ENCODE data around the gene ATXN1. TPM values are rescaled to one million over a fixed set of nuclear protein-coding genes. Genes with fewer than 3 reads are reported as not detected.
"Not testable (repeated sequence)": the region's sequence is repeated elsewhere in the genome, so short reads cannot be mapped to it uniquely, and the experiment has no call there.

ATXN1 gene
- total RNA-seq, 1 donor from 2014 or later: 107 TPM

- Mint-ChIP-seq H3K4me3 (peak overlapping the region; percentile 73), H3K27me3 (ENCODE audit: insufficient read depth) (no peaks in the 10 kb centered on the region), H3K9me3 (no peaks in the 10 kb centered on the region), H3K36me3 (ENCODE audit: low read depth) (peaks cover 19% of the 10 kb centered on the region), H3K4me1 (ENCODE audit: low read depth) (peaks cover 61% of the 10 kb centered on the region), H3K27ac (peak overlapping the region; percentile 95)
- intact Hi-C loops (cut with micrococcal nuclease): loop anchor here (1.0 to 5.0 kb wide), 6 partner anchors 20 to 531 kb away; no protein-coding TSS in a partner anchor
- no peak for DNase-seq (ENCODE audit: low spot score)
Measured at GRCh38 chr6:16420337-16420714, 340.9 kb downstream of the ATXN1 start.

GRCh38 chr6:16419636-16420336 lies 341.5 kb downstream of the ATXN1 start:
- intact Hi-C loops (cut with micrococcal nuclease): loop anchor here (1.0 to 5.0 kb wide), 6 partner anchors 21 to 532 kb away; no protein-coding TSS in a partner anchor
- no peaks in the 10 kb centered on the region for H3K27me3 Mint-ChIP-seq (ENCODE audit: insufficient read depth)
- H3K9me3 Mint-ChIP-seq: no peaks in the 10 kb centered on the region
- peak overlapping the region; percentile 95 for H3K27ac Mint-ChIP-seq
- peaks cover 60% of the 10 kb centered on the region for H3K4me1 Mint-ChIP-seq (ENCODE audit: low read depth)
- DNase-seq (ENCODE audit: low spot score): no peak
- H3K36me3 Mint-ChIP-seq (ENCODE audit: low read depth): peaks cover 17% of the 10 kb centered on the region
- H3K4me3 Mint-ChIP-seq: peak overlapping the region; percentile 73

- intact Hi-C loops (cut with micrococcal nuclease): no loop called here
- no peak for DNase-seq (ENCODE audit: low spot score)
- no peaks in the 10 kb centered on the region for H3K27me3 Mint-ChIP-seq (ENCODE audit: insufficient read depth)
- H3K9me3 Mint-ChIP-seq: no peaks in the 10 kb centered on the region
- peaks cover 21% of the 10 kb centered on the region for H3K36me3 Mint-ChIP-seq (ENCODE audit: low read depth)
- H3K4me1 Mint-ChIP-seq (ENCODE audit: low read depth): peaks cover 66% of the 10 kb centered on the region
- no peak overlapping the region for H3K4me3 Mint-ChIP-seq
- H3K27ac Mint-ChIP-seq: no peak overlapping the region
Measured at GRCh38 chr6:16418151-16418550, 343.1 kb downstream of the ATXN1 start.

GRCh38 chr6:16415677-16416076 lies 345.6 kb downstream of the ATXN1 start:
- Mint-ChIP-seq H3K9me3 (no peaks in the 10 kb centered on the region), H3K27me3 (ENCODE audit: insufficient read depth) (no peaks in the 10 kb centered on the region), H3K36me3 (ENCODE audit: low read depth) (peaks cover 21% of the 10 kb centered on the region), H3K4me1 (ENCODE audit: low read depth) (peaks cover 61% of the 10 kb centered on the region), H3K27ac (no peak overlapping the region), H3K4me3 (no peak overlapping the region)
- no peak for DNase-seq (ENCODE audit: low spot score)
- intact Hi-C loops (cut with micrococcal nuclease): no loop called here

- Mint-ChIP-seq H3K9me3 (no peaks in the 10 kb centered on the region), H3K27ac (peak overlapping the region; percentile 81), H3K36me3 (ENCODE audit: low read depth) (peaks cover 26% of the 10 kb centered on the region), H3K4me1 (ENCODE audit: low read depth) (peaks cover 59% of the 10 kb centered on the region), H3K4me3 (peak overlapping the region; percentile 56), H3K27me3 (ENCODE audit: insufficient read depth) (no peaks in the 10 kb centered on the region)
- intact Hi-C loops (cut with micrococcal nuclease): loop anchor here (5.0 kb wide), 1 partner anchor 353 kb away; no protein-coding TSS in a partner anchor
- no peak for DNase-seq (ENCODE audit: low spot score)
Measured at GRCh38 chr6:16414205-16414604, 347.1 kb downstream of the ATXN1 start.

- peak overlapping the region; percentile 56 for H3K4me3 Mint-ChIP-seq
- H3K4me1 Mint-ChIP-seq (ENCODE audit: low read depth): peaks cover 54% of the 10 kb centered on the region
- peak overlapping the region; percentile 81 for H3K27ac Mint-ChIP-seq
- peaks cover 28% of the 10 kb centered on the region for H3K36me3 Mint-ChIP-seq (ENCODE audit: low read depth)
- intact Hi-C loops (cut with micrococcal nuclease): loop anchor here (1.0 to 5.0 kb wide), 2 partner anchors 8 to 354 kb away; no protein-coding TSS in a partner anchor
- no peaks in the 10 kb centered on the region for H3K9me3 Mint-ChIP-seq
- DNase-seq (ENCODE audit: low spot score): no peak
- H3K27me3 Mint-ChIP-seq (ENCODE audit: insufficient read depth): no peaks in the 10 kb centered on the region
Measured at GRCh38 chr6:16413399-16413798, 347.9 kb downstream of the ATXN1 start.

- H3K4me3 Mint-ChIP-seq: peak overlapping the region; percentile 56
- H3K9me3 Mint-ChIP-seq: no peaks in the 10 kb centered on the region
- intact Hi-C loops (cut with micrococcal nuclease): loop anchor here (1.0 to 5.0 kb wide), 2 partner anchors 8 to 354 kb away; no protein-coding TSS in a partner anchor
- H3K27ac Mint-ChIP-seq: peak overlapping the region; percentile 81
- H3K27me3 Mint-ChIP-seq (ENCODE audit: insufficient read depth): no peaks in the 10 kb centered on the region
- DNase-seq (ENCODE audit: low spot score): no peak
- H3K4me1 Mint-ChIP-seq (ENCODE audit: low read depth): peaks cover 55% of the 10 kb centered on the region
- peaks cover 29% of the 10 kb centered on the region for H3K36me3 Mint-ChIP-seq (ENCODE audit: low read depth)
Measured at GRCh38 chr6:16412982-16413381, 348.3 kb downstream of the ATXN1 start.

GRCh38 chr6:16412171-16412570 lies 349.1 kb downstream of the ATXN1 start:
- Mint-ChIP-seq H3K4me1 (ENCODE audit: low read depth) (peaks cover 59% of the 10 kb centered on the region), H3K36me3 (ENCODE audit: low read depth) (peaks cover 35% of the 10 kb centered on the region), H3K4me3 (no peak overlapping the region), H3K27ac (peak overlapping the region; percentile 18), H3K9me3 (no peaks in the 10 kb centered on the region), H3K27me3 (ENCODE audit: insufficient read depth) (no peaks in the 10 kb centered on the region)
- DNase-seq (ENCODE audit: low spot score): no peak
- intact Hi-C loops (cut with micrococcal nuclease): loop anchor here (5.0 kb wide), 1 partner anchor 355 kb away; no protein-coding TSS in a partner anchor

GRCh38 chr6:16409531-16410441 lies 351.5 kb downstream of the ATXN1 start:
- H3K27me3 Mint-ChIP-seq (ENCODE audit: insufficient read depth): no peaks in the 10 kb centered on the region
- no peaks in the 10 kb centered on the region for H3K9me3 Mint-ChIP-seq
- peaks cover 74% of the 10 kb centered on the region for H3K4me1 Mint-ChIP-seq (ENCODE audit: low read depth)
- peak; percentile 34 for DNase-seq (ENCODE audit: low spot score)
- peaks cover 37% of the 10 kb centered on the region for H3K36me3 Mint-ChIP-seq (ENCODE audit: low read depth)
- intact Hi-C loops (cut with micrococcal nuclease): loop anchor here (1.0 to 5.0 kb wide), 2 partner anchors 77 to 358 kb away; no protein-coding TSS in a partner anchor
- H3K4me3 Mint-ChIP-seq: no peak overlapping the region
- H3K27ac Mint-ChIP-seq: peak overlapping the region; percentile 56

- H3K27me3 Mint-ChIP-seq (ENCODE audit: insufficient read depth): no peaks in the 10 kb centered on the region
- H3K4me1 Mint-ChIP-seq (ENCODE audit: low read depth): peaks cover 74% of the 10 kb centered on the region
- H3K9me3 Mint-ChIP-seq: no peaks in the 10 kb centered on the region
- DNase-seq (ENCODE audit: low spot score): no peak
- no peak overlapping the region for H3K27ac Mint-ChIP-seq
- H3K4me3 Mint-ChIP-seq: no peak overlapping the region
- intact Hi-C loops (cut with micrococcal nuclease): loop anchor here (1.0 kb wide), 1 partner anchor 76 kb away; no protein-coding TSS in a partner anchor
- peaks cover 33% of the 10 kb centered on the region for H3K36me3 Mint-ChIP-seq (ENCODE audit: low read depth)
Measured at GRCh38 chr6:16408766-16409165, 352.5 kb downstream of the ATXN1 start.

GRCh38 chr6:16406966-16407365 lies 354.3 kb downstream of the ATXN1 start:
- Mint-ChIP-seq H3K4me1 (ENCODE audit: low read depth) (peaks cover 72% of the 10 kb centered on the region), H3K4me3 (peak overlapping the region; percentile 49), H3K27ac (no peak overlapping the region), H3K27me3 (ENCODE audit: insufficient read depth) (no peaks in the 10 kb centered on the region), H3K9me3 (no peaks in the 10 kb centered on the region), H3K36me3 (ENCODE audit: low read depth) (peaks cover 41% of the 10 kb centered on the region)
- DNase-seq (ENCODE audit: low spot score): no peak
- intact Hi-C loops (cut with micrococcal nuclease): no loop called here

- H3K36me3 Mint-ChIP-seq (ENCODE audit: low read depth): peaks cover 41% of the 10 kb centered on the region
- DNase-seq (ENCODE audit: low spot score); intact Hi-C loops (cut with micrococcal nuclease); H3K27me3 Mint-ChIP-seq (ENCODE audit: insufficient read depth); H3K27ac Mint-ChIP-seq; H3K9me3 Mint-ChIP-seq: not testable (repeated sequence)
- peak overlapping the region; percentile 49 for H3K4me3 Mint-ChIP-seq
- peaks cover 72% of the 10 kb centered on the region for H3K4me1 Mint-ChIP-seq (ENCODE audit: low read depth)
Measured at GRCh38 chr6:16406538-16406937, 354.7 kb downstream of the ATXN1 start.

Measured in activated T-helper 1 cell treated with anti-CD3 and anti-CD28 coated beads, Interleukin-12 subunit alpha, Interleukin-12 subunit beta, Interleukin-2, Interleukin-4 antibody, amounts not matched to agents 30 ng/mL and 10 ng/mL and 1 ng/mL, durations not matched to agents 14 hours and 24 hours and 36 hours (primary cell).